ENCODE results near the gene DUSP21.

GRCh38 chrX:44828008-44828605 is 15.7 kb upstream of the DUSP21 start:
- TF ChIP-seq EZH2 (IDR thresholded peaks at IDR 0.05; ENCODE audit: borderline replicate concordance, low read depth, low read length, severe bottlenecking): no peak
- TF ChIP-seq, protein P1, sequence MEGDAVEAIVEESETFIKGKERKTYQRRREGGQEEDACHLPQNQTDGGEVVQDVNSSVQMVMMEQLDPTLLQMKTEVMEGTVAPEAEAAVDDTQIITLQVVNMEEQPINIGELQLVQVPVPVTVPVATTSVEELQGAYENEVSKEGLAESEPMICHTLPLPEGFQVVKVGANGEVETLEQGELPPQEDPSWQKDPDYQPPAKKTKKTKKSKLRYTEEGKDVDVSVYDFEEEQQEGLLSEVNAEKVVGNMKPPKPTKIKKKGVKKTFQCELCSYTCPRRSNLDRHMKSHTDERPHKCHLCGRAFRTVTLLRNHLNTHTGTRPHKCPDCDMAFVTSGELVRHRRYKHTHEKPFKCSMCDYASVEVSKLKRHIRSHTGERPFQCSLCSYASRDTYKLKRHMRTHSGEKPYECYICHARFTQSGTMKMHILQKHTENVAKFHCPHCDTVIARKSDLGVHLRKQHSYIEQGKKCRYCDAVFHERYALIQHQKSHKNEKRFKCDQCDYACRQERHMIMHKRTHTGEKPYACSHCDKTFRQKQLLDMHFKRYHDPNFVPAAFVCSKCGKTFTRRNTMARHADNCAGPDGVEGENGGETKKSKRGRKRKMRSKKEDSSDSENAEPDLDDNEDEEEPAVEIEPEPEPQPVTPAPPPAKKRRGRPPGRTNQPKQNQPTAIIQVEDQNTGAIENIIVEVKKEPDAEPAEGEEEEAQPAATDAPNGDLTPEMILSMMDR (IDR thresholded peaks at IDR 0.05; ENCODE audit: borderline replicate concordance, extremely low read depth, low read length, poor library complexity, severe bottlenecking): no peak

All from DND-41 (cell line).